Amygdala (tissue), 56 donors: ENCODE data around the gene CALCOCO1.
"Not testable (repeated sequence)": the region's sequence is repeated elsewhere in the genome, so short reads cannot be mapped to it uniquely, and the experiment has no call there.

ENCODE experiments used
- DNase-seq, 56 donors: peaks; one replicate each; lab custom pipeline; 2025; lab: John Stamatoyannopoulos, UW

Gene CALCOCO1

GRCh38 chr12:53737093-53737808 lies 10.0 kb upstream of the CALCOCO1 start:
- no peak for DNase-seq

- DNase-seq, result no peak
These were observed 9.3 kb upstream of the CALCOCO1 start for GRCh38 chr12:53736592-53736991.

- no peak for DNase-seq
These were observed 8.3 kb upstream of the CALCOCO1 start for GRCh38 chr12:53735556-53735955.

- no peak for DNase-seq
These were observed 7.2 kb upstream of the CALCOCO1 start for GRCh38 chr12:53734425-53734824.

- no peak for DNase-seq
These were observed 6.6 kb upstream of the CALCOCO1 start for GRCh38 chr12:53733807-53734200.

- no peak for DNase-seq
These were observed 6.0 kb upstream of the CALCOCO1 start for GRCh38 chr12:53733051-53733806.

- DNase-seq, result no peak
These were observed 2.4 kb upstream of the CALCOCO1 start for GRCh38 chr12:53729644-53730043.

- DNase-seq, result no peak
These were observed 954 bp upstream of the CALCOCO1 start for GRCh38 chr12:53728206-53728605.

GRCh38 chr12:53726946-53727309 lies 324 bp downstream of the CALCOCO1 start:
- no peak for DNase-seq

GRCh38 chr12:53726341-53726740 lies 911 bp downstream of the CALCOCO1 start:
- no peak for DNase-seq

GRCh38 chr12:53725824-53726223 lies 1.4 kb downstream of the CALCOCO1 start:
- DNase-seq, result no peak

- DNase-seq, result no peak
These were observed 4.7 kb downstream of the CALCOCO1 start for GRCh38 chr12:53722450-53723041.

- DNase-seq, result no peak
These were observed 6.3 kb downstream of the CALCOCO1 start for GRCh38 chr12:53720946-53721345.

- no peak for DNase-seq
These were observed 7.6 kb downstream of the CALCOCO1 start for GRCh38 chr12:53719649-53720048.

- DNase-seq, result not testable (repeated sequence)
These were observed 8.7 kb downstream of the CALCOCO1 start for GRCh38 chr12:53718567-53718966.

GRCh38 chr12:53717319-53717718 lies 9.9 kb downstream of the CALCOCO1 start:
- no peak for DNase-seq

GRCh38 chr12:53714004-53714403 lies 13.2 kb downstream of the CALCOCO1 start:
- no peak for DNase-seq

GRCh38 chr12:53713516-53713915 lies 13.7 kb downstream of the CALCOCO1 start:
- no peak for DNase-seq

GRCh38 chr12:53712059-53712643 lies 15.1 kb downstream of the CALCOCO1 start:
- peak in 2 of 56 donors; percentile 8 to 11 for DNase-seq

GRCh38 chr12:53710091-53710490 lies 17.2 kb downstream of the CALCOCO1 start:
- DNase-seq, result no peak

GRCh38 chr12:53709671-53710070 lies 17.6 kb downstream of the CALCOCO1 start:
- DNase-seq, result no peak
